GM23248 (cell line): Measurements from ENCODE around the gene RELN. TPM values are rescaled to one million over a fixed set of nuclear protein-coding genes. Genes with fewer than 3 reads are reported as not detected.
A peak's percentile ranks its signal among the peaks of the same experiment; 100 is the strongest.

Experiments
- DNase-seq: peaks from one replicate; pipeline ENCODE4 v3.0.0-alpha.2; 2015
- H2AFZ ChIP-seq: fragments of 200-600 bp; sonication (generic); 2 replicates; pipeline ENCODE4 v1.6.1; 2016; ENCODE audit warnings: antibody characterized with exemption
- H3F3A ChIP-seq: fragments of 200-600 bp; sonication (generic); 2 replicates; pipeline ENCODE4 v1.6.1; 2016; ENCODE audit warnings: mild to moderate bottlenecking, antibody characterized with exemption, mixed run types; ENCODE audit not compliant: insufficient read depth
- H3K27ac ChIP-seq: fragments of 200-600 bp; sonication (generic); 2 replicates; pipeline ENCODE4 v1.5.1; 2016; ENCODE audit warnings: mild to moderate bottlenecking
- H3K27me3 ChIP-seq: fragments of 200-600 bp; sonication (generic); replicated peaks from 2 replicates; pipeline ENCODE4 v1.6.1; 2016; ENCODE audit warnings: mild to moderate bottlenecking; ENCODE audit not compliant: insufficient read depth
- H3K36me3 ChIP-seq: fragments of 200-600 bp; sonication (generic); 2 replicates; pipeline ENCODE4 v1.6.1; 2016; ENCODE audit warnings: low read depth, mild to moderate bottlenecking
- H3K4me1 ChIP-seq: fragments of 200-600 bp; sonication (generic); 2 replicates; pipeline ENCODE4 v1.6.1; 2016; ENCODE audit warnings: mild to moderate bottlenecking; ENCODE audit not compliant: insufficient read depth
- H3K4me2 ChIP-seq: fragments of 200-600 bp; sonication (generic); one replicate; pipeline ENCODE4 v1.6.1; 2016; ENCODE audit warnings: mild to moderate bottlenecking; ENCODE audit not compliant: unreplicated experiment
- H3K4me3 ChIP-seq: fragments of 200-600 bp; sonication (generic); 2 replicates; pipeline ENCODE4 v1.5.1; 2016; ENCODE audit warnings: mild to moderate bottlenecking
- H3K79me2 ChIP-seq: fragments of 200-600 bp; sonication (generic); 2 replicates; pipeline ENCODE4 v1.6.1; 2016; ENCODE audit warnings: mild to moderate bottlenecking; ENCODE audit not compliant: insufficient read depth
- H3K9ac ChIP-seq: fragments of 200-600 bp; sonication (generic); 2 replicates; pipeline ENCODE4 v1.6.1; 2016; ENCODE audit warnings: mild to moderate bottlenecking
- H3K9me2 ChIP-seq: fragments of 200-600 bp; sonication (generic); 2 replicates; pipeline ENCODE4 v1.6.1; 2016; ENCODE audit warnings: mixed run types, mild to moderate bottlenecking, moderate library complexity; ENCODE audit not compliant: insufficient read depth
- H3K9me3 ChIP-seq: fragments of 200-600 bp; sonication (generic); one replicate; pipeline ENCODE4 v1.6.1; 2017; ENCODE audit warnings: low read depth
- H4K20me1 ChIP-seq: fragments of 200-600 bp; sonication (generic); 2 replicates; pipeline ENCODE4 v1.6.0; 2016; ENCODE audit not compliant: insufficient read depth
- EZH2 ChIP-seq: fragments of 200-600 bp; sonication (generic); IDR thresholded peaks from 2 replicates; pipeline ENCODE4 v1.6.1; 2018; ENCODE audit warnings: antibody characterized with exemption, mild to moderate bottlenecking; ENCODE audit not compliant: insufficient read depth, poor library complexity, severe bottlenecking
- EZH2phosphoT487 ChIP-seq: fragments of 200-600 bp; sonication (generic); IDR thresholded peaks from 2 replicates; pipeline ENCODE4 v1.6.1; 2018; ENCODE audit warnings: antibody characterized with exemption, moderate library complexity, mild to moderate bottlenecking, low read depth; ENCODE audit not compliant: insufficient read depth
- WGBS, 2 experiments: methylation state at CpG; one replicate each; pipeline ENCODE4 v1.1.6; 2015 to 2017; ENCODE audit warnings: low lambda C conversion rate in 2 of 2, low coverage in 1 of 2; ENCODE audit errors: missing lambda C conversion rate in 2 of 2; 5-methylcytosine and 5-hydroxymethylcytosine counted together
- in situ Hi-C: fragments of 300-500 bp; cut with MboI; formaldehyde crosslinking; loops from 2 replicates; pipeline ENCODE4 v1.15.0; 2020
- polyA plus RNA-seq: library from polyadenylated mRNA; unstranded; fragments of >200 nt; fragmentation: Nextera tagmentation; extraction: Ambion mirVana; gene quantifications from 2 replicates; pipeline ENCODE4 v1.2.1, GENCODE V29; 2016
- total RNA-seq: library from RNA; depleted of rRNA; stranded (reverse); fragments of >200 nt; shearing (Covaris generic); gene quantifications from 2 replicates; pipeline ENCODE4 v1.2.3, GENCODE V29; 2014

RELN gene
- total and polyA plus RNA-seq, 2 experiments from 2014 or later, result 0.76 to 0.97 TPM

DNA sequence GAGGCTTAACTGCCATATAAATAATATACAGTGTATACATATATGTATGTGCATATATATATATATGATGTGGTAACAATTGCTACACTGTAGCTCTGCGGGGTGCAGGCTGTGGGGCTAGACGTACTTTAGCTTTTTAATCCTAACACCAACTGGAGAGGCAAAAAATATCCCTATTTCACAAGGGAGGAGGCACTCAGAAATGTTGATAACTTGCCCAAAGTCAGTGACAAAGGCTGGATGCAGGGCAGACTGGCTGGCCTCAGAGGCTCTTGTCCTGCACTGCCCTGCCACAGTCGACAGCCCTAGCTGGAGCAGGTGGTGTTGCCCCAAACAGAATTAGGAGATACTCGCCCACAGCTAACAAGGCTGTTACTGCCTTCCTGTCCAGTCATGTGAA lies 1.5 kb upstream of the RELN start:
- Histone ChIP-seq H3K27ac (no peak overlapping the region), H4K20me1 (no peaks in the 10 kb centered on the region), H3K9me3 (no peaks in the 10 kb centered on the region), H3K9me2 (no peaks in the 10 kb centered on the region), H3K79me2 (no peaks in the 10 kb centered on the region), H3K4me1 (no peaks in the 10 kb centered on the region), H3K27me3 (peaks cover 36% of the 10 kb centered on the region), H3K36me3 (no peaks in the 10 kb centered on the region), H3K9ac (no peak overlapping the region), H3K4me3 (no peak overlapping the region), H3F3A (no peaks in the 10 kb centered on the region), H2AFZ (no peak overlapping the region), H3K4me2 (peak overlapping the region; percentile 88)
- in situ Hi-C loops, result no loop called here
- TF ChIP-seq EZH2 (no peak), EZH2phosphoT487 (no peak)
- peak; percentile 8 for DNase-seq
- 41 to 42% methylated on average over 4 of the region's 4 CpGs for WGBS, 2 experiments

DNA sequence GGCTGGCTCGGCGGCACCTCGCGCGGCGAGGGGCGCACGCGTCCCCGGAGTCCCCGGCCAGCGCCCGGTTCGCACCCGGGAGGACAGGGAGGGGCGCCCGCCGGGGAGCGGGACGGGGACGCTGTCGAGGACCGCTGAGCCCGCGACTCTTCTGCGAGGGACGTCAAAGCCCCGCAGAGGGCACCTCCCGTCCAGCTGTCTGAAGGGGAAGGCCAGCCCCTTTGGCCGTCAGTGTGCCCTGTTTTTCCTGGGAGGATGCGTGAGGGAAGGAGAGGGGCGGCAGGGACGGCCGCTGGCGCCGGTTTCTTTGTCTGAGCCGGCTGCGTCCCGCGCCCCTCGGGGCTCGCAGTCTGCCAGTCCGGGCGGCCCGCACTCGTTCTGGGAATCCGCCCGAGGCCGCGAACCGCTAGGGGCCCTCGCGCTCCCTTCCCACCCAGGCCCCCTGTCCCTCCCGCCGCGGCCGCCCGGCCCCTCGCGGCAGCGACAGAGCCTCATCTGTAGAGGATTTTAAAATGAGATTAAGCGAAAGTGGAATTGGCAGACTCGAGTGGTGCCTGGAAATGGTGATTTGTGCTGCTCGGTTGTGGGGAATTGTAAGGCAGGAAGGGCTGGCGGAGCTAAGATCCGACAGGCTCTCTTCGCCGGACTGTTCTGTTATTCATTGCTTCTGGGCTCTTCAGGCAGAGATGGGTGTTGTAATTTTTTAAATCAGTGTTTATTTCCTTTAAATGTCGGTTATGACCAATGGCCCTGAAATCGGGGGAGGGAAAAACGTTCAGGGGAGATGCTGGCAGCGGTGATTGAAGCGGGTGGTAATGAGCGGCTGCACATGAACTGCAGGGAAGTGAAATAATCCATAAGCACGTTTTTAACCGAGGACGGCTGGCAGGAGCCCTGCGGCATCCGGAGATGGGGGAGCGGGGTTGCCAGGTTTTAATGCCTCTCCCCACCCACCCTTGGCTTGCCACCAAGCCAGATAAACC lies 618 bp upstream of the RELN start:
- H2AFZ ChIP-seq, result peak overlapping the region; percentile 89
- peak overlapping the region; percentile 88 for H3K4me2 ChIP-seq
- 1 to 2% methylated on average over 35 to 53 of the region's 80 CpGs for WGBS, 2 experiments
- in situ Hi-C loops, result no loop called here
- H3K79me2 ChIP-seq, result no peaks in the 10 kb centered on the region
- DNase-seq, result peak; percentile 54
- H3K4me1 ChIP-seq, result no peaks in the 10 kb centered on the region
- no peaks in the 10 kb centered on the region for H3F3A ChIP-seq
- no peaks in the 10 kb centered on the region for H4K20me1 ChIP-seq
- H3K9me3 ChIP-seq, result no peaks in the 10 kb centered on the region
- H3K27me3 ChIP-seq, result peaks cover 37% of the 10 kb centered on the region
- H3K9ac ChIP-seq, result no peak overlapping the region
- no peak overlapping the region for H3K27ac ChIP-seq
- no peaks in the 10 kb centered on the region for H3K36me3 ChIP-seq
- peak overlapping the region; percentile 71 for H3K4me3 ChIP-seq
- H3K9me2 ChIP-seq, result no peaks in the 10 kb centered on the region
- no peak for TF ChIP-seq EZH2phosphoT487
- TF ChIP-seq EZH2, result peak; percentile 68

DNA sequence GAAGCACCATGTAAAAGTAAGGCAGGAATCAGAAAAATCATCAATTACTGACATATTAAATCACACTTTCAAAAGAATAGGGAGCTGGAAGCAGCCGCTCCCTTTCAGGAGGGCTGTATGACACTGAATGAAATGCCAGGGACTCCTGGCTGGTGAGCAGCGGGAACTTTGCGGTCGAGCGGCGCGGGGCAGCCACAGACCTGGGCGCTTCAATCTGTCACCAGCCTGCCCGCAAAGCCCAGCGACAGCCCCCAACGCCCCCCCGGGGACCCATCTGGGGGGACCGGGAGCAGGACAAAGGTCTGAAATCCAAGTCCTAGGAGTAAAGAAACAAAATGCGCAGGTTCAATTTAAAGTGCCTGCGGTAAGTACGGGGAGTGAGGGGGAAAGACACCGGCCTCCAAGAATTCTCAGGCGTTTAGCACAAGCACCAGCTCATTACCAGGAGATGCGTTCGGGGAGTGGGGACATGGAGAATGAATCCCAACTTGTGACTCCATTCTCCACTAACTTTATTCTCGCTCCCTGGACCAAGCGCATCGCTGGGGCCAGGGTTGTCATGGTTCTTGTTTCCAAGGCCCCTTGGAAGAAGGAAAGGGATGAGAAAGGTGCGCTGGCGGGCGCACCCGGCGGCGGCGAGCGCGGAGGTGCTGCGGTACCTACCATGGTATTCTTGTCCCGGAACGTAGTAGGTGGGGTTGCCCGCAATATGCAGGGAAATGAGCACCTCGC lies 824 bp downstream of the RELN start:
- H3K4me2 ChIP-seq, result no peak overlapping the region
- H3F3A ChIP-seq, result no peaks in the 10 kb centered on the region
- H3K4me1 ChIP-seq, result no peaks in the 10 kb centered on the region
- H3K27ac ChIP-seq, result no peak overlapping the region
- H3K79me2 ChIP-seq, result no peaks in the 10 kb centered on the region
- H3K9me2 ChIP-seq, result no peaks in the 10 kb centered on the region
- no peaks in the 10 kb centered on the region for H3K36me3 ChIP-seq
- TF ChIP-seq EZH2, result no peak
- 0 out of 2 replicates have a peak, but pooled peaks have one; percentile 20 for TF ChIP-seq EZH2phosphoT487
- no peaks in the 10 kb centered on the region for H3K9me3 ChIP-seq
- H3K4me3 ChIP-seq, result peak overlapping the region; percentile 55
- no peak overlapping the region for H3K9ac ChIP-seq
- in situ Hi-C loops, result no loop called here
- peak; percentile 14 for DNase-seq
- peak overlapping the region; percentile 46; the same call in 1 of the 2 replicates for H2AFZ ChIP-seq
- peaks cover 50% of the 10 kb centered on the region for H3K27me3 ChIP-seq
- no peaks in the 10 kb centered on the region for H4K20me1 ChIP-seq
- WGBS, 2 experiments, result 3 to 5% methylated on average over 34 to 37 of the region's 37 CpGs

- Histone ChIP-seq H3K27ac (no peak overlapping the region), H3K79me2 (no peaks in the 10 kb centered on the region), H3K27me3 (peaks cover 50% of the 10 kb centered on the region), H3K4me1 (no peaks in the 10 kb centered on the region), H3K4me2 (no peak overlapping the region), H3K36me3 (no peaks in the 10 kb centered on the region), H3K9me3 (no peaks in the 10 kb centered on the region), H3K9me2 (no peaks in the 10 kb centered on the region), H2AFZ (no peak overlapping the region), H3K4me3 (no peak overlapping the region), H3K9ac (no peak overlapping the region), H4K20me1 (no peaks in the 10 kb centered on the region), H3F3A (no peaks in the 10 kb centered on the region)
- no peak for TF ChIP-seq EZH2
- no peak for TF ChIP-seq EZH2phosphoT487
- in situ Hi-C loops, result no loop called here
- DNase-seq, result no peak
- WGBS, 2 experiments, result 85 to 86% methylated on average over 7 of the region's 7 CpGs
These were observed 2.0 kb downstream of the RELN start for GRCh38 chr7:103987451-103987850.
